Heart left ventricle (tissue), 16 donors: Measurements from ENCODE around the gene TANGO6. TPM values are rescaled to one million over a fixed set of nuclear protein-coding genes. Genes with fewer than 3 reads are reported as not detected.
A peak's percentile ranks its signal among the peaks of the same experiment; 100 is the strongest.

ENCODE experiments used
- ATAC-seq, 4 donors: fragments of 200-7000 bp; cut with Tn5 transposase; one replicate each; pipeline ENCODE4 v1.9.1; 2020 to 2022; ENCODE audit warnings: moderate library complexity in 4 of 4, mild to moderate bottlenecking in 3 of 4, moderate number of reproducible peaks in 1 of 4
- DNase-seq, 5 donors: peaks; one replicate each; pipeline ENCODE4 v3.0.0-alpha.2; 2020
- H3K27ac ChIP-seq, 12 donors: fragments of 200-600 bp; sonication (generic) in 4 of 12; one replicate each; pipeline versions ENCODE4 v1.5.0 to v1.8.0; 2016 to 2022; ENCODE audit warnings: mild to moderate bottlenecking in 2 of 12
- H3K27me3 ChIP-seq, 9 donors: fragments of 200-600 bp; sonication (generic) in 2 of 9; one replicate each; pipeline versions ENCODE4 v1.5.1 to v1.8.0; 2016 to 2022; ENCODE audit warnings: mild to moderate bottlenecking in 3 of 9
- H3K36me3 ChIP-seq, 9 donors: fragments of 200-600 bp; sonication (generic) in 2 of 9; one replicate each; pipeline versions ENCODE4 v1.5.0 to v1.8.0; 2018 to 2022; ENCODE audit warnings: mild to moderate bottlenecking in 2 of 9
- H3K4me1 ChIP-seq, 12 donors: fragments of 200-600 bp; sonication (generic) in 4 of 12; one replicate each; pipeline versions ENCODE4 v1.5.0 to v1.8.0; 2016 to 2022; ENCODE audit warnings: mild to moderate bottlenecking in 3 of 12
- H3K4me3 ChIP-seq, 12 donors: fragments of 200-600 bp; sonication (generic) in 4 of 12; one replicate each; pipeline versions ENCODE4 v1.5.0 to v1.8.0; 2017 to 2022; ENCODE audit warnings: mild to moderate bottlenecking in 9 of 12, moderate library complexity in 4 of 12
- H3K9me3 ChIP-seq, 12 donors: fragments of 200-600 bp; sonication (generic) in 4 of 12; one replicate each; pipeline versions ENCODE4 v1.5.0 to v1.8.0; 2016 to 2022; ENCODE audit warnings: mild to moderate bottlenecking in 1 of 12
- CTCF ChIP-seq, 12 donors: fragments of 200-600 bp; sonication (generic) in 4 of 12; IDR thresholded peaks; one replicate each; pipeline versions ENCODE4 v1.5.0 to v1.8.0; 2018 to 2022; ENCODE audit warnings: antibody characterized with exemption in 12 of 12, mild to moderate bottlenecking in 5 of 12
- POLR2A ChIP-seq, 2 donors: fragments of 450-650 bp; IDR thresholded peaks; one replicate each; pipeline ENCODE4 v1.6.1; 2017; ENCODE audit warnings: antibody characterized with exemption in 2 of 2, mild to moderate bottlenecking in 2 of 2, moderate library complexity in 2 of 2
- WGBS, 4 donors: extraction: QIAGEN DNeasy Blood & Tissue Kit in 2 of 4; methylation state at CpG; one replicate each; pipeline versions ENCODE4 v1.1.5 to v1.1.7; 2013 to 2018; 5-methylcytosine and 5-hydroxymethylcytosine counted together
- intact Hi-C, 10 donors: fragments of 100-400 bp; cut with DNase I; formaldehyde crosslinking; loops; one replicate each; pipeline versions ENCODE4 v1.11.1 to v1.14.2; 2022
- long read RNA-seq, 3 donors: library from polyadenylated mRNA; unstranded; transcript quantifications; one replicate each; pipeline ENCODE4 v2.0.0, GENCODE V29; 2020 to 2021
- polyA plus RNA-seq, 2 donors: library from polyadenylated mRNA; stranded (reverse); fragments of 200-250 nt; gene quantifications; one replicate each; pipeline ENCODE4 v1.2.3, GENCODE V29; 2013
- total RNA-seq, 9 donors: library from RNA; depleted of rRNA in 2 of 9; stranded (reverse); fragments of >200 nt in 2 of 9; fragmentation: NEBNext Ultra II Directional in 3 of 9; extraction: Animal tissue kit (Norgen Biotek cat#: 25700) in 3 of 9; gene quantifications; one replicate each; pipeline versions ENCODE4 v1.1.0 to v1.2.4, GENCODE V29; 2016 to 2023
- donor health status: ischemic (EF 13 %, LVEDD 7.1; RV severe dilation, severe dysfunction).
- donor health status: healthy with polysubstance abuse.
- donor health status: DM: no; HTN: yes; CAD: no.
- donor health status: DM: no; HTN: no; CAD: no.
- donor health status: ischemic (EF 25% LVEDD 6.9; RV normal size, moderate dysfunction).
- donor health status: ischemic (EF 25% LVEDD 5.7; RV mildly dilated, moderate dysfunction).
- donor health status: healthy.
- donor health status: DM: yes; HTN: yes; CAD: no.
- donor health status: ischemic (EF 35%, LVEDD 5.7; RV mildly dilated, moderate dysfunction).
- donor health status: nonischemic (EF 11% LVEDD 7.7; RV severe dilation, severe dysfunction).
- donor health status: DM: yes; HTN: yes; CAD: no.
- donor health status: PGD.
- donor health status: ischemic (EF 29% LVEDD 5.4; RV normal size, mild dysfunction).
- donor health status: nonischemic (EF 23%, LVEDD 6.1; RV moderate dilation, normal function).

The TANGO6 gene
- total RNA-seq, result 10 to 100 TPM in 2 of 9 donors, 1 to 10 TPM in 7; 5.5 to 14.1 (median 8.9) TPM
- polyA plus RNA-seq, result 1 to 10 TPM; 1.8 to 7.5 TPM
- long read RNA-seq, donor 1, full-length matches to known transcripts, result 6 of 8 reads
- long read RNA-seq, donor 1, partial matches to known transcripts, result 2 of 8 reads
- long read RNA-seq, donor 1, other reads (novel, unspliced or antisense), result 0 of 8 reads
- long read RNA-seq, donor 2, full-length matches to known transcripts, result 13 of 19 reads
- long read RNA-seq, donor 2, partial matches to known transcripts, result 2 of 19 reads
- long read RNA-seq, donor 2, other reads (novel, unspliced or antisense), result 4 of 19 reads
- long read RNA-seq, donor 3, full-length matches to known transcripts, result 10 of 15 reads
- long read RNA-seq, donor 3, partial matches to known transcripts, result 2 of 15 reads
- long read RNA-seq, donor 3, other reads (novel, unspliced or antisense), result 3 of 15 reads

GRCh38 chr16:68843482-68844210 is at the start of gene TANGO6:
TANGO6 (plus strand) TSS chr16:68843531; CDS start chr16:68843618, 87 bp downstream.
- H3K9me3 ChIP-seq, result no peaks in the 10 kb centered on the region
- DNase-seq (peak; percentile 84 to 93 (median 89)), ATAC-seq (peak; percentile 93 to 99 (median 99))
- TF ChIP-seq CTCF (IDR thresholded peaks at IDR 0.05), result peak in 2 of 12 donors; percentile 17 to 21
- peak in 1 of 2 donors; percentile 59 for TF ChIP-seq POLR2A (IDR thresholded peaks at IDR 0.05)
- intact Hi-C loops, result loop anchor here in 6 of 10 donors (2.0 to 10.0 kb wide), 5 partner anchors 306 to 319 kb away; partner anchors contain the start of gene ZFP90 (in 2 of the 6)
- H3K36me3 ChIP-seq, result no peaks in the 10 kb centered on the region
- H3K27me3 ChIP-seq, result no peaks in the 10 kb centered on the region
- H3K4me3 ChIP-seq, result peak within 1 kb of the TSS; percentile 68 to 99 (median 84)
- peaks cover 0 to 20% (median 7%) of the 10 kb centered on the region in 12 donors for H3K4me1 ChIP-seq
- WGBS, 4 donors, result 0 to 1% (median 0%) methylated on average over 20 to 55 of the region's 55 CpGs
- peak within 1 kb of the TSS; percentile 68 to 93 (median 86) for H3K27ac ChIP-seq

GRCh38 chr16:68798398-68798797 is 44.9 kb upstream of the TANGO6 start:
- DNase-seq, result no peak
- WGBS, 4 donors, result 70 to 91% (median 87%) methylated on average over 2 of the region's 2 CpGs
- Histone ChIP-seq H3K4me1 (no peaks in the 10 kb centered on the region), H3K27ac (no peak overlapping the region), H3K4me3 (no peak overlapping the region), H3K27me3 (peaks cover 0 to 5% (median 0%) of the 10 kb centered on the region in 9 donors), H3K9me3 (no peaks in the 10 kb centered on the region), H3K36me3 (no peaks in the 10 kb centered on the region)
- intact Hi-C loops, result loop anchor here in 1 of 10 donors (5.0 kb wide), 1 partner anchor 91 kb away; no protein-coding TSS in a partner anchor
- TF ChIP-seq CTCF (IDR thresholded peaks at IDR 0.05), result no peak
- TF ChIP-seq POLR2A (IDR thresholded peaks at IDR 0.05), result no peak
- no peak for ATAC-seq

- Histone ChIP-seq H3K4me3 (no peak overlapping the region), H3K4me1 (no peaks in the 10 kb centered on the region), H3K36me3 (no peaks in the 10 kb centered on the region), H3K27me3 (no peaks in the 10 kb centered on the region), H3K27ac (no peak overlapping the region), H3K9me3 (no peaks in the 10 kb centered on the region)
- intact Hi-C loops, result loop anchor here in 5 of 10 donors (2.0 to 10.0 kb wide), 5 partner anchors 93 to 276 kb away; no protein-coding TSS in a partner anchor
- peak in 3 of 5 donors; percentile 10 to 33 (median 23) for DNase-seq
- 12 to 25% (median 14%) methylated on average over 5 of the region's 5 CpGs for WGBS, 4 donors
- ATAC-seq, result peak in 3 of 4 donors; percentile 50 to 76 (median 70)
- peak in 11 of 12 donors; percentile 28 to 73 (median 57) for TF ChIP-seq CTCF (IDR thresholded peaks at IDR 0.05)
- TF ChIP-seq POLR2A (IDR thresholded peaks at IDR 0.05), result no peak
Observed at GRCh38 chr16:68800257-68800875, 43.0 kb upstream of the TANGO6 start.
